Measurements from ENCODE around the gene GRAP.

GRAP gene

DNA sequence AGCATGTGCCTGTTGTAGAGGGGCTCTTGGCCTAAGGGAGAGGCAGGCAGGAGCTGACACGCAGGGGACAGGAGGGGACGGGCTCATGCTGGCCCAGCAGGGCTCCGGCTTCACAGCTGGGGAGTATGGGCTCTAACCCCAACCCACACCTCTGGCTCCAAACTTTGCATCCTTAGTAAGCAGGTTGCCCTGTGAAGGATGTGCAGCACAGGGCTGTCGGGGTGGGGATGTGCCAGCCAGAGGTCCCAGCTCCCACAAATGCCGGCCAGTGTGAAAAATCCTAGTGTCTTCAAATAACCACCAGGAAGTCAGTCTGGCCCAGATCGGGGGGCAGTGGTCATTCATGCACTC is 28.2 kb downstream of the GRAP start:
- DNase-seq (ENCODE audit: low read depth in 3 of 3) = no peak

DNA sequence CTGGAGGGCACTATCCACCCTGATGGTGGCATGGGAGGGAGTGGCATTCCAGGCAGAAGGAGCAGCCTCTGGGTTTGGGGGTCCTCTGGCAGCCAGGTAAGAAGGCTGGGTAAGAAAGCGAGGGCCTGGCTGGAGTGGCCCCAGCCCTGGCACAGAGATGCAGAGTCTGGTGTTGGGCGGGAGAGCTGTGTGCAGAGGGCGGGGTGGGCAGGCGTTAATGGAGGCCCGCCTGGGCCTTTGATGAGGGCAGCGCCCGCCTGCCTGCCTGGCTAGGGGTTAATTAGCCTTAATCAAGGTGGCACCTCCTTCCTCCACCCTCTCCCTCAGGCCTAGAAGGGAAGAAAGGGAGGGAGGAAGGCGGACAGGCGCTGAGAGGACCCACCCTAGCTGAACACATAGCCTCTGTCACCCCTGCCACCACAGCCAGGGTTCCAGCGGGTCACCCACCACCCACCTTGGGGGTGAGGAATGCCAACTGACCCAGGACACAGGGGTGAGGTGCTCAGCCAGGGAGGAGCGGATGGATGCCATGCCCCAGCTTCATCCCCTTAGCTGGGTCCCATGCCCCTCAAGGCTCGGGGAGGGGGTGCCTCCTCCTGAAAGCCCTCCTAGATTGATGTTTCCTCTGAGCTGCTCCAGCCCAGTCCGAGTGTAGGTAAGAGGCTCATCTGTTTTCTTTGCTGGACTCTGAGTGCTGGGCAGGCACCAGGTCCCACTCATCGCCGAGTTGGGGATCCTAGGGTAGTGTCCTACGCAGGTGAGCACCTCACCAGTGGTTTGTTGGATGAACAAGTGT is 28.8 kb downstream of the GRAP start:
- DNase-seq (ENCODE audit: low read depth in 3 of 3) = no peak

DNA sequence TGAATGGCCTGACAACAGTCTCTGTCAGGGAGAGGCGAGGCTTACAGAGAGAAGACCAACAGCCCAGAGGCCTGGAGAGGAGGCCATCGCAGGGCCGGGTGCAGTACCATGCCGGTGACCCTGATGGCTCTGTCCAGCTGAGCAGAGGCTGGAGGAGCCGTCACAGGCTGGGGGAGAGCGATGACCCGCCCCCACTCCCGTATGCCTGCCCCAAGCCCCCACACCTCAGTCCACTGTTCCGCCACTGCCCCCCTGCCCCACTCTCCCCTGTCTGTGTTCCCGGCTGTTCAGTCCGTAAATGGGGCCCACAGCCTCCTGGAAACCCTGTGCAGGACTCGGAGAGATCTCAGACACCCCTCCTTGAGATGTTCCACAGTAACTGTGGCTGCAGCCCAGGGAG is 29.4 kb downstream of the GRAP start:
- DNase-seq (ENCODE audit: low read depth in 3 of 3) = no peak

DNA sequence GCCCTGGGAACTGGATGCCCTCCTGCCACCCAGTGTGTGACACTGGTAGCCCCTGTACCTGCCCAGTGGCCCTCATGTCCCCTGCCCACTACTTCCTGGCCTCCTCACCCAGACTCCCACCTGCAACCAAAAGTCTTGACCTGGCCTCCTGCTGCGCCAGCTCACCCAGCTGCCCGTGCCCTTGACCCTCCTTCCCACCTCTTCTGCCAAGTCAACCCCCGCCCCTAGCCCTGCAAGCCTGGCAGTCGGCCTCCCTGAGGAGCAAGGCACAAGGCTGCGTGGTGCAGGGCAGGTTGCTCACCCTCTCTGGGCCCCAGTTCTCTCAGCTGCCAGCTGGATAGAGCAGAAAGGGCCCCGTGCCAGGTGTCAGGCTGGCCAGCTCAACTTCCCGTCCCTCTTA is 29.9 kb downstream of the GRAP start:
- no peak for DNase-seq (ENCODE audit: low read depth in 3 of 3)

DNA sequence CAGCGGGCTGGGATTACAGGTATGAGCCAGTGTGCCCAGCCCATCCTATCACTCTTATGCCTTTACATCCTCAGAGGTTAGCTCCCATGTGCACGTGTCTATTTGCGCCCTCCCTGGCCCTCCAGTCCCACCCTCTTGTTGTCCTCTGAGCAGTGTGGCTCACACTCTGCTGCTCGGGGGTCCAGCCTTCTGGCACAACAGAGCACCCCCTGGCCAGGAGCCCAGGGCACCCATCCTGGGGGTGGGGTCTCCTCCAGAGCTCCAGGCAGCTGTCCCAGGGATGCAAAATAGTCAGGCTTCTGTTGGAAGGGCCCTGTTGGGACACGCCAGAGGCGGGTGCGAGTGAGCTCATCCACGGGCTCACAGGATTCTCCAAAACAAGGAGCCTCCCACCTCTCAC is 30.5 kb downstream of the GRAP start:
- no peak for DNase-seq (ENCODE audit: low read depth in 3 of 3)

DNA sequence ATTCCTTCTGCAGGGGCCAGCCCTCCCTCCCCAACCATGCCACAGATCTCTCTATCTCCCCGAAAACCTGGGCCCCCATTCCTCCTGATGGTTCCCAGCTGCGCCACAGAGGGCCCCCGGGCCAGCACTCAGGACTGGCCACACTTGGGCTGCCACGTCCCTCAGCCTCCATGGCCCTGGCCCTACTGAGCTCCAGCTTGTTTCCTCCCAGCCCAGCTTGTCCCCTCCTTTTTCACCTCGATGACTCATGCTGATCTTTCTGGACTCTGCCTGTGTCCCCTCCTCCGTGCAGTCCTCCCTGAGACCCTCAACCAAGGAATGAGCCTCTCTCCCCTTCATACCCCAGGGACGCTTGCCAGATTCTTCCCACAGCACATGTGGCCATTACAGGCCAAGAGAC is 31.3 kb downstream of the GRAP start:
- DNase-seq (ENCODE audit: low read depth in 3 of 3) = no peak

DNA sequence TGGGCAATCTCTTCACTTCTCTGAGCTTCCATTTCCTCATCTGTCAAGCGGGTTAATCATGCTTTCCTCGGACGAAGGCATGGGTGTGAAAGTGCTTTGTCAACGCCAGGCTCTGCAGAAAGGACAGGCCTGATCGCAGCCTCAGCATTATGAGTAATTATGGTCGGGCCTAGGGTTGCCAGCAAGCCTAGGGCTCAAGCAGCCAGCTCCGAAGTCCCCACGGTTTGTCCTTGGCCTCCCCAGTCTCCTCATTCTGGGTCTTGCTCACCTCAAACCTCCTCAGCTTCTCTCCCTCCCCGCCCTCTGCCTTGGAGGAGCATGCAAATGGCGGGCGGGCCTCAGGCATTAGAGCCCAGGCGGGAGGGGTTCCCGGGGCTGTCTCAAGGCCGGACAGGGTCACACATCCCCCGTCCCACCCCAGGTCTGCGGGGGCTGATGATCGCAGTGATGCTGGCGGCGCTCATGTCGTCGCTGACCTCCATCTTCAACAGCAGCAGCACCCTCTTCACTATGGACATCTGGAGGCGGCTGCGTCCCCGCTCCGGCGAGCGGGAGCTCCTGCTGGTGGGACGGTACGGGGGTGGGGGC is 32.0 kb downstream of the GRAP start:
- no peak for DNase-seq (ENCODE audit: low read depth in 3 of 3)

DNA sequence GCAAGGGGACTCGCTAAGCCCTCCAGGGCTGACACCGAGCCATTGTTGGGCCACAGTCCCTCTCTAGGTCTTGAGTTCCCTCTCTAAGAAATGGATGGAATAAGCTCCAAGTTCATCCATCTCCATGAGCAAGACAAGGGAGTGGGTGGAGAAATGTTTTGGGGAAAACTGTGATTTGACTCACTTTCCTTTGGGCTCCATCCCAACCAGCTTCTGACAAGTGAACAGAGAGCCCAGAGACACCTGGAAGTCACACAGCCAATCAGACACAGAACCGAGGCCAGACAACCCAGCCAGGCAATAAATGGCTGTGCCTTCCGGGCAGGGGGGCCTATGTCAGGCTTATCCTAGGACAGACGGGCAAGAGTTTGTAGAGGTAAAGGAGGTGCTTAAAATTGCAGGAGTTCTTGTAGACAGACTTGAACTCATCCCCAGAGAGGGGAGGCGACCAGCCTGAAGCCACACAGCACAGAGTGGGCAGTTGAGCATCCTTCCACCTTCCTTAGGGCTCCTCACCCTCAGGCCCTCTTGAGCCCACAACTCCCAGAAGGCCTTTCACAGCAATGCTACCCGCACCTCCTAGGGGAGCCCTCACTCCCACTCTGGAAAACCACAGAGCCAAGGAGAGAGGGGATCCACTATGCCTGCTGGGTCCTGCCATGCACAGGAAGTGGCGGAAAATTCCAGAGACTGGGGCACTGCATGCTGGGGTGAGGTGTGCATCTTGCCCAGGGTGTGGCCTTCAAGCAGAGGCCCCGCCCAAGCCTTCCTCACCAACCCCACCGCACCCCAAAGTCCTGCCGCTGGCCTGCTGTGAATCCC is 32.7 kb downstream of the GRAP start:
- no peak for DNase-seq (ENCODE audit: low read depth in 3 of 3)

DNA sequence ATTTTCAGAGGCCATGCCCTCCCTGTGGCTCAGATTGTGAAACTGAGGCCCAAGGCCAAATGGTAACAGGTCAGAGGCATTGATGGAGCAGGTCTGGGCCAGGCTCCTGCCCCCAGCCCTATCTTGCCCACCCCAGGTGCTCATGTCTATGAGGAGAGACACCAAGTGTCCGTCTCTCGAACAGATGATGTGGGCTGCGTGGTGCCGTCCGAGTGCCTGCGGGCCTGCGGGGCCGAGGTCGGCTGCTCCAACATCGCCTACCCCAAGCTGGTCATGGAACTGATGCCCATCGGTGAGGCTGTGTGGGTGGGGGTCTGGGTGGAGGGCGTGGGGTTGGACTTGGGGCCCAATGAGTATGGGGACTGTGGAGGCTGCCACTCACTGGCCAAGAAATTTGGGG is 33.5 kb downstream of the GRAP start:
- DNase-seq (ENCODE audit: low read depth in 3 of 3) = no peak

DNA sequence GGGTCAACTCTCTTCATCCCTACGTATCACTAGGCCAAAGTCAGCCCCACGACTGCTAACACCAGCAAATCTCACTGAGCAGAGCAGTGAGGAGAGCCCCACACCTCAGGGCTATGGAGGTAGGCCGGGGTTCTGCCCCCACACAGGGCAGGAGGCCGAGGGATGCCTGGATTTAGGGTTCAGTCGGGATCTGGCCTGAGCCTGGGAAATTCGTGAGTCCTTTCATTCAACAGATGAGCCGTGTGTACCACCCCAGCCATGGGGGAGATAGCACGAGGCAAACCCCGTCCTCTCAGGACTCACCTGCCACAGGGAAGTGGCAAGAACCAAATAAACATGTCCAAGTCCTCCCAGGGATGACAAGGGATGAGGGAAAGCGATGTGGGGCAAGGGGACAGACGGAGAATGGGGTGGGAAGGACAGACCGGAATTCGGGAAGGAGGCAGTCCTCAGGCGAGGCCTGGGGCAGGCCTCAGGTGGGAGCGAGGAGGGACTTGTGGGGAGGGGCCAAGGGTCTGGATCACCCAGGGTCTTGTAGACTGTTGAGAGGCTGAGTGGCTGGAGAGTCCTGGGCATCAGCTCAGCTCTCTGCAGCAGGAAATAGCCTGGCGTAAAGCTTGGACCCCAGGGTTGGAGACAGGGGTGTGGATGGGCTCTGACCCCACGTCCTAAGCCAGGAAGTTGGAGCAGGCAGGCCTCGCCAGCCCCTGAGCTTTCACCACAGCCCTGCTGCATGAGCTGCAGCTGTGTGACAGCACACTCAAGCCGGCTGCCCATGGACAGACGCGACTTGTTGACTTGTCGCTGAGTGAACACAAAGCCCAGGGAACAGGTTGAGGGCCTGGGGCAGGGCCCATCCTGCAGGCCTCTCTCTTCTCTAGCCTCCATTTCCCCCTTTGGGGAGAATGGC is 34.3 kb downstream of the GRAP start:
- DNase-seq (ENCODE audit: low read depth in 3 of 3) = no peak

DNA sequence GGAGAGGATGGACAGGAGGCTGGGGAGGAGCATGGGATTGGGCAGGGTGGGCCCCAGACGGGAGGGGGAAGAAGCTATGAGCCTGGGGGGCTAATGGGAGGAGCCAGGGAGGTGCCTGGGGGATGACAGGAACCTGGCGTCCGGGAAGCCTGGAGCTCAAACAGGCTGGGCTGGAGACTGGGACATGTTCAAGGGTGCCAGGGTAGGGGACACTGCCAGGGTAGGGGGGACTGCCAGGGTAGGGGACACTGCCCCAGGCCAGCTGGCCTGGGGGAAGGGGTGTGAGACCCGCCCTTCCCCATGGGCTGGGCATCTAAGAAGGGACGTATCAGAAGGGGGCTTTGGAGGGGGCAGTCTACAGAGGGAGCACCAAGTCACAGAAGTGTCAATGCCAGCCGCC is 35.2 kb downstream of the GRAP start:
- DNase-seq (ENCODE audit: low read depth in 3 of 3) = no peak

DNA sequence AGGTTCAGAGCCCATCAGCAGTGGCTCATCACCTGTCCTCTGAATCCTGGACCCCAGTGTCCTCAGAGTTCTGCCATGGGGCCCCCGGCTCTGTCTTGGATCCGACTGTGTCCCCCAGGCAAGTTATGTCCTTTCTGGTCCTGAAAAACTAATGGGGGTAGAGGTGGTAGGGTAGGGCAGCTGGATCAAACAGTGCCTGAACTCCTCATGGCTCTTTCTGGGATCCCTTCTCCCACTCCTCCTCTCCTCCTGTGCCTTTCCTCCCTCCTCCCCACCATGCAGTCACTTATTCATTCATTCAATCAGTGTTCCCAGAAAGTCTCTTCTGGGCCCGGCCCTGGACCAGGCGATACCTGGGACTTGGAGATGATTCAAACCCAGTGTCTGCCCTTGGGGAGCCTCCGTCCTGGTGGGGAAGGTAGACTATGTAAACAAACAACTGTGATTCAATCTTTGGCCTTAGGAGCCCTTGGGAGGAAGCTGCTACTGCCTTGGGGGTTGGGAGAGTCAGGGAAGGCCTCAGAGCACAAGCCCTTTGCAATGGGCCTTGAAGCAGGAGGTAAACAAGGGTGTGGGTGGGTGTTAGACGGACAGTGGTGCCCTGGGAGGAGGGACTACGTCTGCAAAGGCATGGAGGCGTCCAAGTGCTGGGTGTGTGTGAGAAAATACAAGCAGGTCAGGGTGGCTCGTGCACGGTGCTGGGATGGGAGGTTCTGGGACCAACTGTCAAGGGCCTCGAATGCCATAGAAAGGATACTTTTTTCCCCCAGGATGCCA is 35.8 kb downstream of the GRAP start:
- no peak for DNase-seq (ENCODE audit: low read depth in 3 of 3)

DNA sequence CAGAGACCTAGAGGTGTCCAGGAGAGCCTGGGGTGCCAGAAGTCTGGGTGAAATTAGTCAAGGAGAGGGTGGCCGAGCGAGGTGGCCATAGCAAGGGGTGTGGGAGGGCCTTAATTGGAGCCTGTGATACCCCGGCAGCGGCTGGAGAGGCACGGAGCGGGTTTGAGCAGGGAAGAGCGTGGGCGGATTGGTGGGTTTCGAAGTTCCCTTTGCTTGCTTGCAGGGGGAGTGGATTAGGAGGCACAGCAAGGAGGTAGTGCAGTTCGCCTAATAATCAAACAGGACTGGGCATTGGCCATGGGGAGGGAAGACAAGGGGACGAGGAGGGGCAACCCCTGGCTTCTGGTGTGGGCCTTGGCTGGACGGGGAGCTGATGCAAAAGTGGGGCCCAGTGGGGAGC is 36.8 kb downstream of the GRAP start:
- DNase-seq (ENCODE audit: low read depth in 3 of 3) = no peak

DNA sequence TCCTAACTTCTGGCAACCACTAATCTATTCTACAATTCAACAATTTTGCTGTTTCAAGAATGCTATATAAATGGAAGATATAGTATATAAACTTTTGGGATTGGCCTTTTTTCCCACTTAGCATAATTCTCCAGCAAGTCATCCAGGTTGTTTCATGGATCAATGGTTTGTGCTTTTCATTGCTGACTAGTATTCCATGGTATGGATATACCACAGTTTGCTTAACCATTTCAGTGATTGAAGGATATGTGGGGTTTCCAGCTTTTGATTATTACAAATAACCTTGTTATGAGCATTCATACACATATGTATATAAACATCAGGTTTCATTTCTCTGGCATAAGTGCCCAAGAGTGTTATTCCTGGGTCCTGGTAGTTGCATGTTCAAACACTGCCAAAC is 40.1 kb downstream of the GRAP start:
- DNase-seq (ENCODE audit: low read depth in 3 of 3) = no peak

DNA sequence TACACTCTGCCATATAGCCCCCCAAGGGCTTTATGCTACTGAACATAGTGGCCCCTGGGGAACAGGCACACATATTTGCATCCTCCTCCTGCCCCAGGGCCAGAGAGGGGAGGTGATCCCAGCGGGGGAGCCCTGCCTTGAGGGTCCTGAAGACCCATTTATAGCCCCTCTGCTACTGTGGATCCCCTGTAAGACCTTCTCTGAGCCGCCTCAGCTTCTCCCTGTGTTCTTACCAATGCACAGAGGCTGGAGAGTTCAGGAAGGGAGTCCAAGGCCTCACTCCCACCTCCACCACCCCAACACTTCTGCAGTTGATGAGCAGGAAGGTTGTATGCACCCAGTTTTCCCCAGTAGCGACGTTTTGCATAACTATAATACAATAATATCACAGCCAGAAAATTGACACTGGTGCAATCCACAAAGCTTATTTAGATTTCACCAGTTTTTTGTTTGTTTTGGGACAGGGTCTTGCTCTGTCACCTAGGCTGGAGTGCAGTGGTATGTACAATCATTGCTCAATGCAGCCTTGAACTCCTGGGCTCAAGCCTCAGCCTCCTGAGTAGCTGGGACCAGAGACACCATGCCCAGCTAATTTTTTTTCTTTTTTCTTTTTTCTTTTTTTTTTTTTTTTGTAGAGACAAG is 40.8 kb downstream of the GRAP start:
- DNase-seq (ENCODE audit: low read depth in 3 of 3) = no peak

DNA sequence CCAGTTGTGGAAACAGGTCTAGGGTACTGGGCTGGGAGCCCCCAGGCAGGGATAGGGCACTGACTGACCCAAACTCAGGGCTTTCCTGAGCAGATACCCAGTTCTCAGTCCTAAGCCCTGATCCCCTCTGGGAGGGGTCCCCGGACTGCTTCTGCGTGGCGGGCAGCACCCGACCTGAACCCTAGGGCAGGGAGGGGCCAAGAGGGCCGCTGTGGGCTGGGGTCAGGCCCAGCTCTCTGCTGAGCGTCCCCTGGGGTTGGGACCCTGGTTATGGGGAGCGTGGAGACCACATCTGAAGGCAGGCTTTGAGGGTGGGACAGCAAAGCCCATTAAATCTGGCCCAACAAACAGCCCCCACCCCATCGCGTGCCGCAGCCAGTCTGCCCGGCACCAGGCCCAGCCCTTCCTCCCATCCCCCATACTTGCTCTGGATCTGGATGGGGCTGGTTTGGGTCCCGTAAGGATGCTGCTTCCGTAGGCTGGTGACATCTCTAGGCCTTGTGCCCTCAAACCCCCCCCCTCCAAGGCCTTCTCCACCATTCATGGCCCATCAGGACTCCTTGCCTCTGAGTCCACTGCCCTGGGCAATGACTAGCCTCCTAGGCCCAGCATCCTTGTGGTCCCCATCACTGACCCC is 41.5 kb downstream of the GRAP start:
- no peak for DNase-seq (ENCODE audit: low read depth in 3 of 3)

DNA sequence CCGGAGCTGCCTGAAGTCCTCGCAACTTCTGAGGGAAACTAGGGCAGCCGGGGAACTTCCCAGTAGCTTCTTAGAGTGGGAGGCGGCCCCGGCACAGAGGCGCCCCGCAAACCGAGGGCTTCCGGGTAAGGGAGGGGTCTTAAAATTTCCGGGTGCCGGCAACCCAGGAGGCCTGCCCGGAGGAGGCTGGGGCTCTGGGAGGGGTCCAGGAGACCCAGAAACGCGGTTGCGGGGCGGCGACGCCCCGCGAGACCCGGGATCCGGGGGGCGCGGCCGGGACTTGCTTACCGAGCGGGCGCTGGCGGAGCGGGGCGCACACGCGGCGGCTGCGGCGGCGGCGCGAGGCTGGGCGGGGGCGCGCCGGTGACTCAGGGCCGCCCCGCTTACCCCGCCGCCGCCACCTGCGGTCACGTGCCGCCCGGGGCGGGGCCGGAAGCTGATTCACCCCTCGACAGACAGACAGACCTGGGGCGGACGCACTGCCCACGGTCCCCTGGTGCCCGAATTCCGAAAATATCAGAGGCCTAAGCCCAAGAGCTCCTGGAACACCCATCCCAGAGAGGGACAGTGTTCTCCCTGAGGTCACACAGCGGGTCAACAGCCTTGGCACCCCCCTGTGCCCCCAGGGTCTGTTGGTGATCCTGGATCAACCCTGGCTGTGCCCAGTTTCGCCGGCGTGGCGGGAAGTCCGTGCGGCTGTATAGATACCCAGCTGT is 42.2 kb downstream of the GRAP start, which contains the start of gene FAM83G:
TSS of gene FAM83G (minus strand) at position 344 of the 716 bp plus-strand sequence. CDS start 723 bp downstream, outside the sequence.
- DNase-seq (ENCODE audit: low read depth in 3 of 3) = peak; percentile 77 to 84 (median 77)

DNA sequence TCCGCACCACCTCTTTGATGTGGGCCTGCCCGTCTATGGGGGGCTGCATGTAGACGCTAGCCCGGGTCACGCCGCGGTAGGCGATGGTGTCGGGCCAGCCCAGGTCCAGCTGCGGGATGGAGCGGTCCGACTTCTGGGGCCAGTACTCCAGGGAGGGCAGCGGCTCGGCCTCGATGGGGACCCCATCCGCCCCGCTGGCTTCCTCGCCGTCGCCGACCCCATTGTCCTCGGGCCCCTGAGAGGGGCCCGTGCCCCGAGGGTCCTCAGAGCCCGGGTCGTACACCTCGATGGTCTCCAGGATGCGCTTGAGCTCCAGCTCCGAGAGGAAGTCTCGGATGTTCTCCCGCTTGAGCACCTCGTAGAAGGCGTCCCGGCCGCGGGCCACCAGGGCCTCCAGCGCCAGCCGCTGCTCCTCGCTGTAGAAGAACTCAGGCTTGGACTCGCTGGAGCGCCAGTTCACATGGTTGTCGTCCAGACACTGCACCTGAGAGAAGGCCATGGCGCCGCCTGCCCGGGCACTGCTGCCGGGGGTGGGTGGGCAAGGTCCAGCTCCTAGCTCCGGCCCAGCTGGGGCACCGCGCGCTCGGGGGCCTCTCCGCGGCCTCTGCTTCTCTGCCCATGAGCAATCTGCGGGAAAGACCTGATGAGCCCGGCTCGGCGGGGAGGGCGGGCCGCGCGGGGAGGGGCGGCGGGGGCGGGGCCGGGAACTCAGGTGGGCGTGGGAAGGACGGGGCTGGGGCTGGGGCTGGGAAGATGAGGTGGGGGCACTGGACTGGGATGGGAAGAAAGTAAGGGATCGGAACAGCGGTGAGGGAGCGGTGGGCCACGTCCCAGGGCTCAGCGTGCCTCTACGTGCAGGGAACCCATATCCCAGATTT is 43.0 kb downstream of the GRAP start:
- DNase-seq (ENCODE audit: low read depth in 3 of 3) = peak; percentile 10 to 43 (median 13)
